Brain pericyte (primary cell): ENCODE measurements around the gene SLC35E3.

Experiments used
- DNase-seq: peaks from one replicate; pipeline ENCODE4 v3.0.0-alpha.2; 2012; ENCODE audit warnings: low read depth, low spot score

Gene SLC35E3

GRCh38 chr12:68745904-68746571 is at the start of gene SLC35E3:
Gene SLC35E3 (plus strand): TSS chr12:68746176. CDS start chr12:68746378, 202 bp downstream.
- peak; percentile 67 for DNase-seq

GRCh38 chr12:68699486-68699885 is 46.5 kb upstream of the SLC35E3 start:
- no peak for DNase-seq

- no peak for DNase-seq
Measured at GRCh38 chr12:68727776-68728175, 18.2 kb upstream of the SLC35E3 start.

DNA sequence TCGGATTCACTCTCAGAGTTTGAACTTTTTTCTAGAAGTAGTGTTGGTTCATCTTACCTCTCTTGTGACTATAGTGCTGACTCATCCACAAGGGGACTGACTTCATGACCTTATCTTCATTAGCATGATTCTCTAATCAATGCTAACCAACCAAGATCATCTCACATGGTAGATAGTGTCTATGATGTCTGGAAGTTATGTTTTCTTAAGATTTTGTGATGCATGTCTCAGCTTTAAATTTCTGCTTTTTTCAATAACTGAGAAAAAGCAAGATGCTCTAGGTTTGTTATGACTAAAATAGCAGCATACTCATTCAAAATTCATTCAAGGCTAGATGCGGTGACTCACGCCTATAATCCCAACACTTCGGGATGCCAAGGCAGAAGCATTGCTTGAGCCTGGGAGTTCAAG is 12.3 kb upstream of the SLC35E3 start:
- no peak for DNase-seq

- no peak for DNase-seq
Measured at GRCh38 chr12:68739891-68740290, 6.1 kb upstream of the SLC35E3 start.

DNA sequence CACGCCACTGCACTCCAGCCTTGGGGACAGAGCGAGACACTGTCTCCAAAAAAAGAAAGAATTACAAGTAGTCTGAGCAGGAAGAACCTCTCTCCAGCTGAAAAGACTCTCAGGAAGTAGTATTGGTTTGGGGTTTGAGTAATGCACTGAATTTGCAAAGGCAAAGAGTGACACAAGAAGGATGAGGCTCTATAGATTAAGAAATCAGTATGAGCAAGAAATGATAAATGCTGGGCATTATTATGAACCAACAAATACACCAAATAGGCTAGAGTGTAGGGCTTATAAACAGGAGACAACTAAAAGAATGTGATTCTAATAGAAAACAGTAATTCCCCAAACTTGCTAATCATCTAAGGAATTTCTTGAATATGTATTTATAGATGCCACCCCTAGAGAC is 2.6 kb upstream of the SLC35E3 start:
- no peak for DNase-seq

DNA sequence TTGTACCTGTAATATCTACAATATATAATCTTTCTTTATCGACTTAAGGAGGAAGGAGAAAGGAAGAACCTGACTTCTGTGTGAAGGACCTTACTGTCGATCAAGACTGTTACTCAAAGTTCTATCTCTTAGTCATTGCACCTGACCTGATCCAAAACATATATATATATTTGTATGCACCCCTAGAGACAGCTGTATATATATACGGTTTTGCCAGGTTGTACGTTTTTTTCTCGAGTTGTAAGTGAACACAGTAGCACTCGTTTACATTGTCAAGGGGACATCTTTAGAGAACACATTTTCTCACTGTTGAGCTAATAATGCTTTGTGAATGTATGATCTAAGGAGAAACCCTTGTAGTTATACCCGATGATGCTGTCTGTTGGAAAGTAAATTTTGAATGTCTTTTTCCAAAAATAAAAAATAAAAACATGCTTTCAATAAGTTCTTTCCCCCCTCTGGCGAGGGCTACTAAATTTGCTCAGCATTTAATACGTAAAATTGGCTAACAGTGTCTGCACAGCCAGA is 536 bp upstream of the SLC35E3 start:
- no peak for DNase-seq

DNA sequence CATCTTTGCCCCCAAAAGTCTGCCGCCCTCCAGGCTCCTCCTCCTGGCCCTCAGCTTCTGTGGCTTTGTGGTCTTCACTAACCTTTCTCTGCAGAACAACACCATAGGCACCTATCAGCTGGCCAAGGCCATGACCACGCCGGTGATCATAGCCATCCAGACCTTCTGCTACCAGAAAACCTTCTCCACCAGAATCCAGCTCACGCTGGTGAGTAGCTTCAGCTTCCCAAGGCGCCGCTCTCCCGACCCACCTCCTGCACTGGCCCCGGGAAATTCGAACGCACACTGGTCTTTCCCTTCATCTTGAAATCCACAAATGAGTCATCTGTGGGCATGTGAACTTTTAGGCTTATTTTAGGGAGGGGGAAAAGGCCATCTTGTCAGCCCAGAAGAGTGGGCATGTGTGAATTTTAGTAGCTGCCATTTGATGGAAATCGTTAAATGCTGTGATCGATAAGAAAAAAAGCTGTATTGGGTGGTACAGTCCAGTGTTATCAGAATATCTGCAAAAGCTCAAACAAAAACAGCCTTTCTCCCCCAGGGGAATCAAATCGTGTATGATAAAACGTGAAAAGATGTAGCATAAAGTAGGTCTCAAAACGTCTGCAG is 700 bp downstream of the SLC35E3 start:
- peak; percentile 10 for DNase-seq

DNA sequence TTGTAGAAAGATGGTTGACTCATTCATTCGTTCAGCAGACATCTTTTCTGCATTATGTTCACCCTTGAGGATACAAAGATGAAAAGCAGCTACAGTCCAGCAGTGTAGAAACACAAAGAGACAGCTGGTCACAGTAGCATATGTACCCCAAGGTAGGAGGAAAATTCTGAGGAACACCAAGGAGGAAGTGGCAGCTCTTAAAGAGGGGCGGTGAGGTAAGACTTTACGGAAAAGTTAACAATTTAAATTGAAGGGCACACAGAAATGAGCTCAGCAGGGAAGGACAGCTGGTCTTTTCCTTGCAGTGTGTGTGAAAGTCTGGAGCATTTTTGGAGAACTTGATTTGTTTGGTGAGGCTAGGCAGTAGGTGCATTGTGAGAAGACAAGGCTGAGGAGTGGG is 3.5 kb downstream of the SLC35E3 start:
- no peak for DNase-seq

DNA sequence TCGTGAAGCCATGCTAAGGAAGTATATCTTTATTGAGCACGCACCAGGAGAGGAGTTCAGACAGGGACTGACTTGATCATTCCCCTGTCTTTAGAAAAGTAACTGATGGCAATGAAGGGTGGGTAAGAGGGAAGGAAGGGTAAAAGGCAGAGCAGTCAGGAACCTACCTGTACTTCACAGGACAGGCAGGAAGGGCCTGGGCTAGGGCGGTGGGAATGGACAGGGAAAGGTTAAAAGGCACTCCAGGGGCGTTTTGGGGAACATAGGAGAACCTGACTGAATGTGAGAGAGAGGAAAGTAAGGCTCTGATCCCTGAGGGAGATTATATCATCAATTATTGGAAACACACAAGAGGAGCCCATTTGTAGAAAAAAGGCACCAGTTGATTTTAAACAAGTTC is 3.9 kb downstream of the SLC35E3 start:
- no peak for DNase-seq

DNA sequence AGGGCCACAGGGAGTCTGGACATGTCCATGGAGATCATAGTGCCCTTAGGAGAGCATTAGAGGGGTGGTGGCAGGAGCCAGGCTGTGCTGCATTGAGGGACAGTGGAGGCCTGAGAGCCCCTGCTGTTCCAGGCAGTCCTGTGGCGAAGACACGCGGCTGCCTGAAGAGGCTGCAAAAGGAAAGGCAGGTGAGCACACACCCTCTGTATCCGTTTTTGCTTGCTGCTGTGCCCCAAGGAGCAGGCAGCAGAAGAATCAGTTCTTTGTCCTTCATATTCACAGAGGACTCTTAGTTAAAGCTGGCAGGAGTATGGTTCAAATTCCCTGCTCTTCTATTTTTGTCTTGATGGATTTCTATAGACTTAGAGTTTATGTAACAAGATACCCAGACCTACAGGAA is 4.5 kb downstream of the SLC35E3 start:
- DNase-seq, result no peak

GRCh38 chr12:68755536-68756243 is 9.7 kb downstream of the SLC35E3 start:
- DNase-seq, result no peak

GRCh38 chr12:68759852-68760251 is 13.9 kb downstream of the SLC35E3 start:
- DNase-seq, result no peak

DNA sequence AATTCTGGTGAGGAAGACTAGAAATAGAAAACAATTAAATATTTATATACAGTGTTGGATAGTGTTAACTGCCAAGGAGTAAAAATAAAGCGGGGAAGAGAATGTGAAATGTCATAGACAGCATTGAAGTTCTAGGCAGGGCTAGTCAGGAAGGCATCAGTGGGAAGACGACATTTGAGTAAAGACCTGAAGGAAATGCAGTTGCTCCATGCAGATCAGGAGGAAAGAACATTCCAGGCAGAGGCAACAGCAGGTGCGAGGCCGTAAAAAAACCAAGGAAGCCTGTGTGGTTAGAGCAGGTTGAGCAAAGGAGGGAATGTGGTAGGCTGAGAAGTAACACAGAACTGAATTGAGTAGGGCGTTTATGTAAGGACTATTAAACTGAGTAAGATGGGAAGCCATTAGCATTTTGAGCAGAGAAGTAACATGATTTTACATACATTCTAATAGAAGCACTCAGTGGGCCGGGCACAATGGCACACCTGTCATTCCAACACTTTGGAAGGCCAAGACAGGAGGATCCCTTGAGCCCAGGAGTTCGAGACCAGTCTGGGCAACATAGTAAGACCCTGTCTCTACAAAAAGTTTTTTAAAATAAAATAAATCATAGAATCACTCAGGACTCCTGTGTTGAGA is 14.9 kb downstream of the SLC35E3 start:
- no peak for DNase-seq

DNA sequence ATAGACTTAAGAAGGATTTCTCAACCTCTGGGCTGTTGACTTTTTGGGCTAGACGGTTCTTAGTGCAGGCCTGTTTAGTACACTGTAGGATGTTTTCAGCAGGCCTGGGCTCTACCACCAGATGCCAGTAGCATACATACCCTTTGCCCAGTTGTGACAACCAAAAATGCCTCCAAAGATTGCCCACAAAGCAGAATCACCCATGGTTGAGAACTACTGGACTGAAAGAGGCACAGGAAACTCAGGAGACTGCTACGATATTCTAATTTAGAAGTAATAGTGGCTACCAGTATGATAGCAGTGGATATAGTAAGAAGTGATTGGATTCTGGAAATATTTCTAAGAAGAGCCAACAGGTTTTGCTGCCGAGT is 15.5 kb downstream of the SLC35E3 start:
- DNase-seq, result no peak

DNA sequence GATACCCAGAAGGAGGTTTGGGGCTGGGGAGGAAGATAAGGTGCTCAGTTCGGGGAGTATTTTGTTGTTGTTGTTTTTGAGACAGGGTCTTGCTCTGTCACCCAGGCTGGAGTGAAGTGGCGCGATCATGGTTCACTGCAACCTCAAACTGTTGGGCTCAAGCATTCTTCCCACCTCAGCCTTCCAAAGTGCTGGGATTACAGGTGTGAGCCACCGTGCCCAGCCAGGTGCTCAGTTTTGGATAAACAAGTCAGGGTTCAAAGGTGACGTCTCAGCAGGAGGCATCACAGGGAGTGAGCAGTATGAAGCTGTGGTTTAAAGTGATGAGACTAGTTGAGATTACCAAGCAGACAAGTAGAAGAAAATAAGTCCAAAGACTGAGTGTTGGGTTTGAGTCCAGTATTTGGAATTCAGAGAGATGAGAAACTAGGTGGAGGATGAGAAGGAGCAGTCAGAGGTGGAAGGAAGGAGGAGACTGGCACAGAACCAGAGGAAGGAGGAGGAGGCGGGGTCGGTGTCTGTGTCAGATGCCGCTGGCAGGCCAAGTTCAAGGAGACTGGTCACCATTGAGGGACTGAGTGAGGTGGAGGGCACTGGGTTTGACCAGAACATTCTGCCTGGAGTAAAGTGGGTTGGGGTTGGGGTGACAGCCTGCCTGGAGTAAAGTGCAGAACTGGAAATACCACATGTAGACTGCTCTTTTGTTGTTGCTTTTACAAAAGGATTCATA is 16.1 kb downstream of the SLC35E3 start:
- DNase-seq, result no peak

DNA sequence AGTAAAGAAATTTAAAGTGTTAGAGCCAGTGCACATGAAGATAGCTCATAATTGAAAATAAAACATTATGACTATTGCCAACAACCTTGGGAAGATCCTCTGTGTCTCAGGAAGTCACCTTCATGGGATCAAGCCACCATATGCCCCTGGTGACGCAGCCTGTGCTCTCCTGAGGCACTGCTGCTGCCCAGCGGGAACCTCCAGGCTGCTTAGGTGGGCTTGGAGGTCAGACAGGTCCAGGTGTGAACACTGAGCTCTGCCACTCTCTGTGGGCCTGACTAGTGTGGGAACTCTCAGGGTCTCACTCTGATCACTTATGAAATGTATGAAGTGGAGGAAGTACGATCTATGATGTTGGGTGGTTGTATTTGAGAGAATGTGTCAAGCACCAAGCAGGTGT is 16.7 kb downstream of the SLC35E3 start:
- DNase-seq, result no peak

GRCh38 chr12:68765696-68766095 is 19.7 kb downstream of the SLC35E3 start:
- DNase-seq, result no peak

- no peak for DNase-seq
Measured at GRCh38 chr12:68766646-68767045, 20.7 kb downstream of the SLC35E3 start.

DNA sequence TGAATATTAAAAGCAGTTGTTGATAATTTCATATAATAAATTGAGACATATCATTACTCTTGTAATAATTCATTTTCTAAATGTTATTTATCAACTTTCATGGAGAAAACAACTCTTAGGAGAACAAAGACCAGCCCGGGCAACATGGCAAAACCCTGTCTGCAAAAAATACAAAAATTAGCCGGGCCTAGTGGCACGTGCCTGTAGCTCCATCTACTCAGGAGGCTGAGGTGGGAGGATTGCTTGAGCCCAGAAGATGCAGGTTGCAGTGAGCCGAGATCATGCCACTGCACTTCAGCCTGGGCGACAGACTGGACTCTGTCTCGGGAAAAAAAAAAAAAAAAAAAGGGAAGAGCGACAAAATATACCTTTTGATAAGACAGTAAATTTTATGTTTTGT is 21.2 kb downstream of the SLC35E3 start:
- DNase-seq, result no peak

DNA sequence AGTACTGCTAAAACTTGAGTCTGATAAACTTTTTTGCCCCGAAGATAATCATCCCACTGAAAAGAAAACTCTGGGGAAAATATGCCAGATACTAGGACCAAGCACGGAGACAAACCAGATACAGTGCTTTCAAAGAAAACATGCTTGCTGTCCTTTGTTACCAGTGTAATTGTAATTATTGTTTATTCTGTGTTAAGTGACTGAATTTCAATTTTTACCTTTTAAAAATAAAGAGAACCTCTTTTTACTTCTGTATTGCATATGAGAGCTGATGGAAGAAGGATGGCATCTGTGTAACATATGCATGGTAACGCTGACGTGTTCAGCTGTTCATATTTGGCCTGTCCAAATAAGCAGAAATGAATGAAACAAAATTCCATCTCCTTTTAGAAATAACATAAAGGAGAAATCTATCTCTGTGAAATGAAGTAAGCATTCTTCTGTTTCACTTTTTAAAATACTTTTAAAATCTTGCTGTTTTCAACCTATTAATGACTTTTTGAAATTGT is 22.5 kb downstream of the SLC35E3 start:
- DNase-seq, result no peak
